H9 (cell line): ENCODE results near the gene PCDHGA11. TPM values are rescaled to one million over a fixed set of nuclear protein-coding genes. Genes with fewer than 3 reads are reported as not detected.

ENCODE experiments used
- DNase-seq: peaks from one replicate; pipeline ENCODE4 v3.0.0-alpha.2; 2017
- H2AFZ ChIP-seq: one replicate; pipeline ENCODE4 v1.6.1; 2013; ENCODE audit warnings: mild to moderate bottlenecking, low read length, control low read depth, moderate library complexity
- H2AK5ac ChIP-seq: 2 replicates; pipeline ENCODE4 v1.6.1; 2013; ENCODE audit warnings: low read length, control low read depth, mixed read lengths; ENCODE audit not compliant: insufficient read length
- H2BK120ac ChIP-seq: one replicate; pipeline ENCODE4 v1.6.1; 2013; ENCODE audit warnings: low read depth, mild to moderate bottlenecking, low read length, control low read depth, inconsistent platforms; ENCODE audit not compliant: poor library complexity, severe bottlenecking
- H2BK12ac ChIP-seq: 2 replicates; pipeline ENCODE4 v1.6.1; 2013; ENCODE audit warnings: low read length, control low read depth, mixed read lengths, low read depth; ENCODE audit not compliant: insufficient read length
- H2BK15ac ChIP-seq: 2 replicates; pipeline ENCODE4 v1.6.1; 2013; ENCODE audit warnings: low read depth, low read length, control low read depth
- H2BK20ac ChIP-seq: one replicate; pipeline ENCODE4 v1.6.1; 2013; ENCODE audit warnings: low read depth, mild to moderate bottlenecking, low read length, control low read depth, inconsistent platforms; ENCODE audit not compliant: poor library complexity, severe bottlenecking
- H2BK5ac ChIP-seq: 2 replicates; pipeline ENCODE4 v1.6.1; 2013; ENCODE audit warnings: low read length, control low read depth, mixed read lengths; ENCODE audit not compliant: insufficient read length
- H3K14ac ChIP-seq: 2 replicates; pipeline ENCODE4 v1.6.1; 2013; ENCODE audit warnings: low read length, control low read depth; ENCODE audit not compliant: insufficient read depth
- H3K18ac ChIP-seq: 2 replicates; pipeline ENCODE4 v1.6.1; 2013; ENCODE audit warnings: low read depth, mild to moderate bottlenecking, mixed read lengths, low read length, control low read depth; ENCODE audit not compliant: insufficient read length
- H3K23ac ChIP-seq: 2 replicates; pipeline ENCODE4 v1.6.1; 2013; ENCODE audit warnings: low read length, control low read depth, mixed read lengths, low read depth; ENCODE audit not compliant: insufficient read length
- H3K23me2 ChIP-seq: 2 replicates; pipeline ENCODE4 v1.6.1; 2013; ENCODE audit warnings: low read depth, mild to moderate bottlenecking, mixed read lengths, low read length, control low read depth; ENCODE audit not compliant: insufficient read length, poor library complexity, severe bottlenecking
- H3K27ac ChIP-seq: 2 replicates; pipeline ENCODE4 v1.5.1; 2013; ENCODE audit warnings: low read length, control low read depth, mixed read lengths, low read depth; ENCODE audit not compliant: insufficient read length
- H3K27me3 ChIP-seq: 2 replicates; pipeline ENCODE4 v1.6.1; 2013; ENCODE audit warnings: low read length, control low read depth, inconsistent platforms; ENCODE audit not compliant: insufficient read depth
- H3K4ac ChIP-seq: 2 replicates; pipeline ENCODE4 v1.6.1; 2013; ENCODE audit warnings: low read depth, mild to moderate bottlenecking, control low read depth, inconsistent platforms, low read length, moderate library complexity
- H3K4me1 ChIP-seq: 2 replicates; pipeline ENCODE4 v1.6.1; 2013; ENCODE audit warnings: low read length, control low read depth, inconsistent platforms; ENCODE audit not compliant: insufficient read depth
- H3K4me2 ChIP-seq: 2 replicates; pipeline ENCODE4 v1.6.1; 2013; ENCODE audit warnings: low read length, control low read depth, mixed read lengths; ENCODE audit not compliant: insufficient read length, insufficient read depth
- H3K56ac ChIP-seq: 2 replicates; pipeline ENCODE4 v1.6.1; 2013; ENCODE audit warnings: low read depth, mild to moderate bottlenecking, mixed read lengths, low read length, control low read depth; ENCODE audit not compliant: insufficient read length
- H3K79me1 ChIP-seq: 2 replicates; pipeline ENCODE4 v1.6.1; 2013; ENCODE audit warnings: low read depth, mild to moderate bottlenecking, moderate library complexity, low read length, control low read depth, inconsistent platforms; ENCODE audit not compliant: insufficient read depth, poor library complexity, severe bottlenecking
- H3K79me2 ChIP-seq: 2 replicates; pipeline ENCODE4 v1.6.1; 2013; ENCODE audit warnings: low read length, control low read depth, inconsistent platforms; ENCODE audit not compliant: insufficient read depth
- H3K9ac ChIP-seq: 2 replicates; pipeline ENCODE4 v1.6.1; 2013; ENCODE audit warnings: low read length, control low read depth, mixed read lengths; ENCODE audit not compliant: insufficient read length; ENCODE audit errors: extremely low read depth
- H3K9me3 ChIP-seq: one replicate; pipeline ENCODE4 v1.6.1; 2013; ENCODE audit warnings: low read depth, low read length, inconsistent platforms; ENCODE audit not compliant: control insufficient read depth
- H3T11ph ChIP-seq: one replicate; pipeline ENCODE4 v1.6.1; 2013; ENCODE audit warnings: mild to moderate bottlenecking, low read length, control low read depth, inconsistent platforms
- H4K20me1 ChIP-seq: one replicate; pipeline ENCODE4 v1.6.1; 2013; ENCODE audit not compliant: control insufficient read depth, insufficient read length, insufficient read depth
- H4K5ac ChIP-seq: 2 replicates; pipeline ENCODE4 v1.6.1; 2013; ENCODE audit warnings: low read depth, mild to moderate bottlenecking, mixed read lengths, low read length, control low read depth; ENCODE audit not compliant: insufficient read length
- H4K8ac ChIP-seq: replicated peaks from 2 replicates; pipeline ENCODE4 v1.6.1; 2013; ENCODE audit warnings: low read length, control low read depth, mixed read lengths, low read depth; ENCODE audit not compliant: insufficient read length
- H4K91ac ChIP-seq: 2 replicates; pipeline ENCODE4 v1.6.1; 2013; ENCODE audit warnings: low read depth, mild to moderate bottlenecking, moderate library complexity, mixed read lengths, low read length, control low read depth; ENCODE audit not compliant: insufficient read length
- H3K27ac Mint-ChIP-seq, 3 experiments: 2 replicates in 2 of 3; 3 replicates in 1 of 3; pipeline ENCODE4 v1.8.0; 2020 to 2021; ENCODE audit warnings: mixed read lengths in 3 of 3, mild to moderate bottlenecking in 1 of 3, moderate library complexity in 1 of 3
- H3K27me3 Mint-ChIP-seq: 2 replicates; pipeline ENCODE4 v1.8.0; 2021; ENCODE audit warnings: low read depth, mild to moderate bottlenecking, moderate library complexity, mixed read lengths
- H3K36me3 Mint-ChIP-seq, 3 experiments: 2 replicates in 2 of 3; 3 replicates in 1 of 3; pipeline ENCODE4 v1.8.0; 2020 to 2021; ENCODE audit warnings: low read depth in 3 of 3, mixed read lengths in 3 of 3; ENCODE audit not compliant: insufficient read depth in 1 of 3
- H3K4me1 Mint-ChIP-seq, 2 experiments: 2 replicates each; pipeline ENCODE4 v1.8.0; 2020; ENCODE audit warnings: mixed read lengths in 2 of 2
- H3K4me3 Mint-ChIP-seq, 2 experiments: 2 replicates in 1 of 2; 3 replicates in 1 of 2; pipeline ENCODE4 v1.8.0; 2020 to 2021; ENCODE audit warnings: mild to moderate bottlenecking in 2 of 2, mixed read lengths in 2 of 2, moderate library complexity in 1 of 2
- H3K9me3 Mint-ChIP-seq, 2 experiments: 2 replicates in 1 of 2; 3 replicates in 1 of 2; pipeline ENCODE4 v1.8.0; 2020; ENCODE audit warnings: mild to moderate bottlenecking in 2 of 2, mixed read lengths in 2 of 2, moderate library complexity in 1 of 2
- WGBS: extraction: QIAGEN DNeasy Blood & Tissue Kit; methylation state at CpG from one replicate; pipeline ENCODE4 v1.1.7; 2013; ENCODE audit warnings: missing lambda C conversion rate, low lambda C conversion rate, mixed read lengths; ENCODE audit not compliant: insufficient read length; ENCODE audit errors: extremely low coverage; 5-methylcytosine and 5-hydroxymethylcytosine counted together
- long read RNA-seq: library from polyadenylated mRNA; unstranded; transcript quantifications from one replicate; pipeline ENCODE4 v2.0.0, GENCODE V29; 2020
- total RNA-seq: library from RNA; stranded (reverse); gene quantifications from 2 replicates; pipeline ENCODE4 v1.2.1, GENCODE V29; 2021
- TF ChIP-seq, protein P1 (sequence below): fragments of 200-600 bp; sonication (generic); conservative IDR thresholded peaks from 3 replicates; pipeline ENCODE4 v1.8.0; 2021; ENCODE audit warnings: antibody characterized with exemption, mild to moderate bottlenecking

The PCDHGA11 gene
- 2.6 and 2.7 TPM in 2 replicates for total RNA-seq
- long read RNA-seq, result 0 reads

DNA sequence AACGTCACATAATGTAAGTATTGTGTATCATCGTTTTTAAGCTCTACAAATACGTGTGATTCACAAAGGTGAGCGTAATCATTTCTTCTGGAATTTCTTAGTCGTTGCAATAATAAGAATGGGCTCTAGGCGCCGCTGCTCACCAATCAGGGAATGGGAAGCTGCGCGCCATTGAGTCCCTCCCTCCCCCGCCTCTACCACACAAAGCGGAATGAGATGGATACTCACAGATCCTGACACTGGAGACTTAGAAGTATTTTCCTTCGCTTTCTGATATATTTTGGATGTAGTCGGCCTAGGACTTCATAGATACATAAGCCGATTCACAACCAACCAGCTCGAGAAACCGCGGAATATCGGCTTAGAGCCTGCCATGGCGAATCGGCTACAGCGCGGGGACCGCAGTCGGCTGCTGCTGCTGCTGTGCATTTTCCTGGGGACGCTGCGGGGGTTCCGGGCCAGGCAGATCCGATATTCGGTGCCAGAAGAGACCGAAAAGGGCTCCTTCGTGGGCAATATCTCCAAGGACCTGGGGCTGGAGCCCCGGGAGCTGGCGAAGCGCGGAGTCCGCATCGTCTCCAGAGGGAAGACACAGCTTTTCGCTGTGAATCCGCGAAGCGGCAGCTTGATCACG lies at the start of gene PCDHGA11:
Gene PCDHGA11 (plus strand): TSS at position 197 of the 634 bp plus-strand sequence. CDS start 177 bp downstream, at position 374.
- Histone ChIP-seq H4K5ac (no peak within 1 kb of the TSS), H3K23me2 (peaks cover 7% of the 10 kb centered on the region), H3K4me1 (no peaks in the 10 kb centered on the region), H4K91ac (no peak within 1 kb of the TSS), H2BK20ac (no peak within 1 kb of the TSS), H3K9ac (no peak within 1 kb of the TSS), H3T11ph (no peak within 1 kb of the TSS), H3K27me3 (no peaks in the 10 kb centered on the region; the same call in 1 of the 2 replicates), H2AK5ac (no peak within 1 kb of the TSS), H3K9me3 (peaks cover 13% of the 10 kb centered on the region), H3K79me1 (no peaks in the 10 kb centered on the region), H2BK15ac (no peak within 1 kb of the TSS), H3K23ac (no peak within 1 kb of the TSS), H2BK5ac (no peak within 1 kb of the TSS), H3K18ac (no peak within 1 kb of the TSS), H2BK12ac (no peak within 1 kb of the TSS), H3K14ac (0 out of 2 replicates have a peak within 1 kb of the TSS, but pooled peaks have one; percentile 11), H3K27ac (no peak within 1 kb of the TSS), H2AFZ (no peak within 1 kb of the TSS), H4K8ac (no peak within 1 kb of the TSS), H3K56ac (no peak within 1 kb of the TSS), H3K4me2 (no peak within 1 kb of the TSS), H3K4ac (no peak within 1 kb of the TSS), H3K79me2 (no peaks in the 10 kb centered on the region), H4K20me1 (no peaks in the 10 kb centered on the region), H2BK120ac (no peak within 1 kb of the TSS)
- Mint-ChIP-seq H3K36me3 (peaks cover 52 to 85% (median 59%) of the 10 kb centered on the region in 3 experiments), H3K4me1 (peaks cover 4 to 9% of the 10 kb centered on the region in 2 experiments; a peak in 3 of 4 replicates), H3K9me3 (peaks cover 62 to 76% of the 10 kb centered on the region in 2 experiments), H3K27ac (peak within 1 kb of the TSS in 1 of 3 experiments; percentile 35; a peak in 2 of 7 replicates), H3K27me3 (peaks cover 17% of the 10 kb centered on the region), H3K4me3 (peak within 1 kb of the TSS; percentile 32 to 60; a peak in 3 of 5 replicates)
- no CpG with 5 or more reads among the region's 42 CpGs for WGBS
- peak; percentile 74 for DNase-seq
- TF ChIP-seq, protein P1, sequence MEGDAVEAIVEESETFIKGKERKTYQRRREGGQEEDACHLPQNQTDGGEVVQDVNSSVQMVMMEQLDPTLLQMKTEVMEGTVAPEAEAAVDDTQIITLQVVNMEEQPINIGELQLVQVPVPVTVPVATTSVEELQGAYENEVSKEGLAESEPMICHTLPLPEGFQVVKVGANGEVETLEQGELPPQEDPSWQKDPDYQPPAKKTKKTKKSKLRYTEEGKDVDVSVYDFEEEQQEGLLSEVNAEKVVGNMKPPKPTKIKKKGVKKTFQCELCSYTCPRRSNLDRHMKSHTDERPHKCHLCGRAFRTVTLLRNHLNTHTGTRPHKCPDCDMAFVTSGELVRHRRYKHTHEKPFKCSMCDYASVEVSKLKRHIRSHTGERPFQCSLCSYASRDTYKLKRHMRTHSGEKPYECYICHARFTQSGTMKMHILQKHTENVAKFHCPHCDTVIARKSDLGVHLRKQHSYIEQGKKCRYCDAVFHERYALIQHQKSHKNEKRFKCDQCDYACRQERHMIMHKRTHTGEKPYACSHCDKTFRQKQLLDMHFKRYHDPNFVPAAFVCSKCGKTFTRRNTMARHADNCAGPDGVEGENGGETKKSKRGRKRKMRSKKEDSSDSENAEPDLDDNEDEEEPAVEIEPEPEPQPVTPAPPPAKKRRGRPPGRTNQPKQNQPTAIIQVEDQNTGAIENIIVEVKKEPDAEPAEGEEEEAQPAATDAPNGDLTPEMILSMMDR, result peak; percentile 74
